Stomach smooth muscle (tissue), 2 donors: ENCODE results near the gene BICD2.

Experiments
- H3K27ac ChIP-seq: one replicate; pipeline ENCODE4 v1.7.0; 2013; ENCODE audit warnings: mild to moderate bottlenecking, low read length, inconsistent platforms
- H3K27me3 ChIP-seq, 2 donors: one replicate each; pipeline ENCODE4 v1.7.0; 2013; ENCODE audit warnings: low read length in 2 of 2; ENCODE audit not compliant: insufficient read depth in 2 of 2, control insufficient read depth in 1 of 2
- H3K36me3 ChIP-seq, 2 donors: one replicate each; pipeline ENCODE4 v1.7.0; 2013; ENCODE audit warnings: low read length in 2 of 2; ENCODE audit not compliant: control insufficient read depth in 2 of 2, insufficient read depth in 2 of 2
- H3K4me1 ChIP-seq: one replicate; pipeline ENCODE4 v1.7.0; 2013; ENCODE audit warnings: low read length; ENCODE audit not compliant: control insufficient read depth, insufficient read depth
- H3K4me3 ChIP-seq, 2 donors: one replicate each; pipeline ENCODE4 v1.7.0; 2013; ENCODE audit warnings: low read length in 2 of 2
- H3K9ac ChIP-seq, 2 donors: one replicate each; pipeline ENCODE4 v1.7.0; 2013; ENCODE audit warnings: low read length in 2 of 2, mild to moderate bottlenecking in 1 of 2
- H3K9me3 ChIP-seq, 2 donors: one replicate each; pipeline ENCODE4 v1.7.0; 2013; ENCODE audit warnings: low read length in 2 of 2; ENCODE audit not compliant: control insufficient read depth in 2 of 2
- donor health status: healthy.
- donor health status: Pancreatic carcinoma.

BICD2 gene

GRCh38 chr9:92725766-92726165 lies 38.9 kb downstream of the BICD2 start:
- Histone ChIP-seq H3K27ac (no peak overlapping the region), H3K9me3 (no peaks in the 10 kb centered on the region), H3K27me3 (no peaks in the 10 kb centered on the region), H3K9ac (no peak overlapping the region), H3K36me3 (peaks cover 34 to 35% of the 10 kb centered on the region in 2 donors), H3K4me3 (no peak overlapping the region), H3K4me1 (peaks cover 17% of the 10 kb centered on the region)

GRCh38 chr9:92725266-92725545 lies 39.4 kb downstream of the BICD2 start:
- no peak overlapping the region for H3K27ac ChIP-seq
- no peaks in the 10 kb centered on the region for H3K27me3 ChIP-seq
- no peak overlapping the region for H3K9ac ChIP-seq
- H3K4me3 ChIP-seq = no peak overlapping the region
- H3K9me3 ChIP-seq = no peaks in the 10 kb centered on the region
- H3K36me3 ChIP-seq = peaks cover 40 to 41% of the 10 kb centered on the region in 2 donors
- H3K4me1 ChIP-seq = peaks cover 16% of the 10 kb centered on the region

- Histone ChIP-seq H3K27me3 (no peaks in the 10 kb centered on the region), H3K9me3 (no peaks in the 10 kb centered on the region), H3K27ac (no peak overlapping the region), H3K4me1 (peaks cover 16% of the 10 kb centered on the region), H3K4me3 (no peak overlapping the region), H3K9ac (no peak overlapping the region), H3K36me3 (peaks cover 45 to 46% of the 10 kb centered on the region in 2 donors)
These were observed 39.9 kb downstream of the BICD2 start for GRCh38 chr9:92724528-92725265.

GRCh38 chr9:92723801-92724323 lies 40.8 kb downstream of the BICD2 start:
- no peaks in the 10 kb centered on the region for H3K27me3 ChIP-seq
- H3K4me1 ChIP-seq = peaks cover 16% of the 10 kb centered on the region
- no peak overlapping the region for H3K4me3 ChIP-seq
- no peaks in the 10 kb centered on the region for H3K9me3 ChIP-seq
- peaks cover 53% of the 10 kb centered on the region in 2 donors for H3K36me3 ChIP-seq
- H3K9ac ChIP-seq = no peak overlapping the region
- H3K27ac ChIP-seq = no peak overlapping the region

- Histone ChIP-seq H3K27ac (no peak overlapping the region), H3K27me3 (no peaks in the 10 kb centered on the region), H3K9me3 (no peaks in the 10 kb centered on the region), H3K36me3 (peaks cover 51 to 54% of the 10 kb centered on the region in 2 donors), H3K9ac (no peak overlapping the region), H3K4me3 (no peak overlapping the region), H3K4me1 (peaks cover 16% of the 10 kb centered on the region)
These were observed 41.4 kb downstream of the BICD2 start for GRCh38 chr9:92723299-92723625.

- Histone ChIP-seq H3K4me3 (no peak overlapping the region), H3K4me1 (peaks cover 15% of the 10 kb centered on the region), H3K9ac (no peak overlapping the region), H3K36me3 (peaks cover 52 to 53% of the 10 kb centered on the region in 2 donors), H3K9me3 (no peaks in the 10 kb centered on the region), H3K27ac (no peak overlapping the region), H3K27me3 (no peaks in the 10 kb centered on the region)
These were observed 42.0 kb downstream of the BICD2 start for GRCh38 chr9:92722386-92723298.

- peaks cover 6% of the 10 kb centered on the region for H3K4me1 ChIP-seq
- no peak overlapping the region for H3K9ac ChIP-seq
- H3K36me3 ChIP-seq = peaks cover 53 to 59% of the 10 kb centered on the region in 2 donors
- no peaks in the 10 kb centered on the region for H3K9me3 ChIP-seq
- no peak overlapping the region for H3K4me3 ChIP-seq
- no peak overlapping the region for H3K27ac ChIP-seq
- H3K27me3 ChIP-seq = no peaks in the 10 kb centered on the region
These were observed 43.1 kb downstream of the BICD2 start for GRCh38 chr9:92721548-92721947.

GRCh38 chr9:92720807-92721535 lies 43.7 kb downstream of the BICD2 start:
- H3K27ac ChIP-seq = no peak overlapping the region
- no peak overlapping the region for H3K9ac ChIP-seq
- H3K4me3 ChIP-seq = no peak overlapping the region
- H3K27me3 ChIP-seq = no peaks in the 10 kb centered on the region
- no peaks in the 10 kb centered on the region for H3K9me3 ChIP-seq
- H3K36me3 ChIP-seq = peaks cover 54 to 59% of the 10 kb centered on the region in 2 donors
- peaks cover 6% of the 10 kb centered on the region for H3K4me1 ChIP-seq

- Histone ChIP-seq H3K27me3 (no peaks in the 10 kb centered on the region), H3K9ac (no peak overlapping the region), H3K4me1 (peaks cover 5% of the 10 kb centered on the region), H3K27ac (no peak overlapping the region), H3K4me3 (no peak overlapping the region), H3K36me3 (peaks cover 60 to 61% of the 10 kb centered on the region in 2 donors), H3K9me3 (no peaks in the 10 kb centered on the region)
These were observed 44.3 kb downstream of the BICD2 start for GRCh38 chr9:92720209-92720765.

GRCh38 chr9:92719028-92719647 lies 45.5 kb downstream of the BICD2 start:
- peaks cover 3% of the 10 kb centered on the region for H3K4me1 ChIP-seq
- no peak overlapping the region for H3K9ac ChIP-seq
- H3K9me3 ChIP-seq = no peaks in the 10 kb centered on the region
- H3K4me3 ChIP-seq = no peak overlapping the region
- H3K36me3 ChIP-seq = peaks cover 72% of the 10 kb centered on the region in 2 donors
- H3K27me3 ChIP-seq = no peaks in the 10 kb centered on the region
- no peak overlapping the region for H3K27ac ChIP-seq
